ENCODE measurements around the gene LTBP1. TPM values are rescaled to one million over a fixed set of nuclear protein-coding genes. Genes with fewer than 3 reads are reported as not detected.
A peak's percentile ranks its signal among the peaks of the same experiment; 100 is the strongest.

Gene LTBP1
- total and polyA plus RNA-seq, 8 donors, result 11.0 to 134 (median 25.6) TPM

DNA sequence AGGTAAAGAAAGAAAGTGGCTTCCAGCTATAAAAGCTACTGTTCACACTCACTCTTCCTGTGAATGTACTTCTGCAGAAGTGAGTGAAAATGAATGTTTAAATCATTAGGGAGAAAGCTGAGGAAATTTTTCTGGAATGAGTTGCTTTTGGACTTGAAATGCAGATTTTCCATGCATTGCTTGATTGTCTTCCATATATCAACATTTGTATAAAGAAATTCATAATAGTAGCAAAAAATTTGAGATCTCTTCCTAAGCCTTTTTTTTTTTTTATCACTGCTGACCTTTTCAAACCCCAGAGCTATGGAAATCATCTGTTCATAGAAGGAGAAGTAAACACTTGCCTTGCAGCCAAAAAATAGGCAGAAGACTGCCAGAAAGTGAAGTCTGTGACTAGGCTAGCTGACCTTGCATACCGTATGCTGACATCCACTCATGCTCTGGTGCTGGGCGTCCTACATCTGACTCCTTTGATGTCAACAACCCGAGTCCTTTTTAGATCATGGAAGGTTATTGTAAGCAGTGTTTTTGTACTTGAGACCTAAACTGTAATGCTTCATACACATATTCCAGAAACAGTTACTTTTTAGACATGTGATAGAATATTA lies 375.2 kb downstream of the LTBP1 start:
- WGBS, 5 donors, result 21 to 39% (median 35%) methylated on average over 3 of the region's 3 CpGs
- Histone ChIP-seq H3K27me3 (no peaks in the 10 kb centered on the region), H3K9me3 (no peaks in the 10 kb centered on the region), H3K36me3 (no peaks in the 10 kb centered on the region), H3K4me3 (no peak overlapping the region), H3K4me1 (peaks cover 0 to 32% (median 15%) of the 10 kb centered on the region in 4 donors), H3K27ac (peak overlapping the region in 3 of 5 donors; percentile 8 to 48 (median 12))
- intact Hi-C loops (cut with DNase I; ENCODE audit: low total_unique reads), result no loop called here
- TF ChIP-seq POLR2A (IDR thresholded peaks at IDR 0.05) (no peak), POLR2AphosphoS5 (IDR thresholded peaks at IDR 0.05) (peak in 2 of 3 donors; percentile 31 to 42), EP300 (IDR thresholded peaks at IDR 0.05) (no peak)
- peak in 1 of 2 donors; percentile 71 for DNase-seq

DNA sequence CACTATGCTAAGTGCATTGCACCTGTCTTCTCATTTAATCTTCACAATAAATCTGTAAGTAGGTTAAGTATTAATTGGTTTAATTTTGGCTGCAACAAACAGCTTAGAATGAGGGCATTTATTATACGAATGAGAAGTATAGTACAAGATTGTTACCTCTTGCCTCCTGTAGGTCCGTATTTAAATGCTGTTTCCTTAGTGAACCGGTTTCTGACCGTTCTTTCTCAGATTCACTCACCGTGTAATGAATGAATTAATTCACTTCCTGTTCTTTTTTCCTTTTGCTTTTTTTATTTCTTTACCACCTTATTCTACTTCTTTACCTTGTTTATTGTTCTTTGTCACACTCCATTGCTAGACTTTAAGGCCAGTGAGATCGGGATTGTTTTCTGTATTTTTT lies 375.9 kb downstream of the LTBP1 start:
- WGBS, 5 donors, result 64 to 84% (median 71%) methylated on average over 6 of the region's 6 CpGs
- no peak for TF ChIP-seq CTCF (IDR thresholded peaks at IDR 0.05)
- no peak for TF ChIP-seq POLR2AphosphoS5 (IDR thresholded peaks at IDR 0.05)
- no peak for TF ChIP-seq EP300 (IDR thresholded peaks at IDR 0.05)
- no peak for TF ChIP-seq POLR2A (IDR thresholded peaks at IDR 0.05)
- no peak for DNase-seq

DNA sequence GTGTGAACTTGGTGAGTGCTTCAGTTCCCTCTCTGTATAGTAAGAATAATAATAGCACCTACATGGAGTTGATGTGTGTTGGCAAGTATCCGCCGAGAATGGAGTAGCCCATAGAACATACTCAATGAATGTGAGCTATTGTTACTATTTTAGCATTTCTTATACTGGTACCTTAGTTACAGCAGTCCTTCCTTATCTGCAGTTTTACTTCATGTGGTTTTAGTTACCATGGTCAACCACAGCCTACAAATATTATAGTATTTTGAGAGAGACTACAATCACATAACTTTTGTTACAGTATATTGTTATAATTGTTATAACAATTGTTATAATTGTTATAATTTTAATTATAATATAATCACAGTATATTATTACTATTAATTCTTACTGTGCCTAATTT lies 377.2 kb downstream of the LTBP1 start:
- Histone ChIP-seq H3K4me3 (no peak overlapping the region), H3K27ac (no peak overlapping the region), H3K27me3 (no peaks in the 10 kb centered on the region), H3K36me3 (peaks cover 0 to 5% (median 0%) of the 10 kb centered on the region in 4 donors), H3K4me1 (peaks cover 0 to 32% (median 15%) of the 10 kb centered on the region in 4 donors), H3K9me3 (no peaks in the 10 kb centered on the region)
- intact Hi-C loops (cut with DNase I; ENCODE audit: low total_unique reads), result no loop called here
- TF ChIP-seq EP300 (IDR thresholded peaks at IDR 0.05) (no peak), POLR2A (IDR thresholded peaks at IDR 0.05) (no peak), POLR2AphosphoS5 (IDR thresholded peaks at IDR 0.05) (no peak), CTCF (IDR thresholded peaks at IDR 0.05) (no peak)
- no peak for DNase-seq
- WGBS, 5 donors, result 91 to 100% (median 94%) methylated on average over 2 of the region's 2 CpGs

More for the DNA sequence above, 375.9 kb downstream of the LTBP1 start:
- no peaks in the 10 kb centered on the region for H3K27me3 ChIP-seq
- H3K9me3 ChIP-seq, result no peaks in the 10 kb centered on the region
- peaks cover 0 to 32% (median 15%) of the 10 kb centered on the region in 4 donors for H3K4me1 ChIP-seq
- intact Hi-C loops (cut with DNase I; ENCODE audit: low total_unique reads), result no loop called here
- H3K27ac ChIP-seq, result peak overlapping the region in 1 of 5 donors; percentile 8
- no peak overlapping the region for H3K4me3 ChIP-seq
- no peaks in the 10 kb centered on the region for H3K36me3 ChIP-seq

GRCh38 chr2:33326100-33326499 lies 379.3 kb downstream of the LTBP1 start:
- intact Hi-C loops (cut with DNase I; ENCODE audit: low total_unique reads), result no loop called here
- Histone ChIP-seq H3K9me3 (no peaks in the 10 kb centered on the region), H3K27me3 (no peaks in the 10 kb centered on the region), H3K36me3 (peaks cover 0 to 5% (median 0%) of the 10 kb centered on the region in 4 donors), H3K4me3 (no peak overlapping the region), H3K27ac (no peak overlapping the region), H3K4me1 (peaks cover 0 to 25% (median 13%) of the 10 kb centered on the region in 4 donors)
- TF ChIP-seq POLR2AphosphoS5 (IDR thresholded peaks at IDR 0.05) (no peak), CTCF (IDR thresholded peaks at IDR 0.05) (no peak), EP300 (IDR thresholded peaks at IDR 0.05) (no peak)
- 72 to 82% (median 77%) methylated on average over 4 of the region's 4 CpGs for WGBS, 5 donors
- DNase-seq, result no peak

- TF ChIP-seq POLR2AphosphoS5 (IDR thresholded peaks at IDR 0.05), result no peak
- TF ChIP-seq POLR2A (IDR thresholded peaks at IDR 0.05), result no peak
- Histone ChIP-seq H3K4me1 (no peaks in the 10 kb centered on the region), H3K27me3 (no peaks in the 10 kb centered on the region), H3K36me3 (peaks cover 0 to 3% (median 0%) of the 10 kb centered on the region in 4 donors), H3K9me3 (no peaks in the 10 kb centered on the region), H3K4me3 (no peak overlapping the region), H3K27ac (no peak overlapping the region)
- no peak for DNase-seq
- WGBS, 5 donors, result 89 to 94% (median 92%) methylated on average over 3 of the region's 3 CpGs
- intact Hi-C loops (cut with DNase I; ENCODE audit: low total_unique reads), result no loop called here
These were observed 386.7 kb downstream of the LTBP1 start for GRCh38 chr2:33333433-33333832.
